UCSD-AML1 (cell line): ENCODE data around the gene IL19.
"Not testable (repeated sequence)": the region's sequence is repeated elsewhere in the genome, so short reads cannot be mapped to it uniquely, and the experiment has no call there.

Experiments used
- DNase-seq: peaks from one replicate; lab custom pipeline; 2025; ENCODE audit not compliant: unreplicated experiment; lab: John Stamatoyannopoulos, UW

The IL19 gene

DNA sequence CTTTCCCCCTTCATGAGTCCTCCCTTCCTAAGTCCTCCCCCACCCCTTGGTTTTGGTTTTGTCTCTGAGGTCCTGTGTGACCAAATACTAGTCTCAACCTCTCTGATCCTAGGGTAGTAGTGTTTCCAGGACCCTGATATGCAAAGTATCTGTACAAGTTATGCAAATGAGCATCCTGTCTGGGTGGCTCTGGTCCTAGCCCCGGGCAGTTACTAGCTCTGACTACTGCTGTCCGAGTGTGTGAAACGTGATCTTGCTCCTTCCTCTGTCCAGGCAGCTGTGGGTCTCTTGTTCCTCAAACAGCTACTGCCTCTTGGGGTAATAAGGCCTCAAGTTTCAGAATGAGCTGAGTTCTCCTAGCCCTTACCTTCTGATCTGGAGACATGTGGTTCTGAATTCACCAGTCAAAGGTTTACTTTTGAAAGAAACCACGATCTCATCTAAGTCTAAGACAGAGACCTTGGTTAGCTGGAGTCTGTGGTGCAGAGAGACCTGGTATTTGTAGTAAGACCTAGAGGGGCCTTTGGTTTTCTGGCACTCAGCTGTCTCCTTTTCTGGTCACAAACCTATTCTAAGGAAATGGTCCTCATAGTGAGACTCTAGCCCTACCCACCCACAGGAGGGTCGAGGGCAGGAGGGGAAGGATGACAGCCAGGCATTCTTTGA lies 31.0 kb upstream of the IL19 start:
- DNase-seq = no peak

DNA sequence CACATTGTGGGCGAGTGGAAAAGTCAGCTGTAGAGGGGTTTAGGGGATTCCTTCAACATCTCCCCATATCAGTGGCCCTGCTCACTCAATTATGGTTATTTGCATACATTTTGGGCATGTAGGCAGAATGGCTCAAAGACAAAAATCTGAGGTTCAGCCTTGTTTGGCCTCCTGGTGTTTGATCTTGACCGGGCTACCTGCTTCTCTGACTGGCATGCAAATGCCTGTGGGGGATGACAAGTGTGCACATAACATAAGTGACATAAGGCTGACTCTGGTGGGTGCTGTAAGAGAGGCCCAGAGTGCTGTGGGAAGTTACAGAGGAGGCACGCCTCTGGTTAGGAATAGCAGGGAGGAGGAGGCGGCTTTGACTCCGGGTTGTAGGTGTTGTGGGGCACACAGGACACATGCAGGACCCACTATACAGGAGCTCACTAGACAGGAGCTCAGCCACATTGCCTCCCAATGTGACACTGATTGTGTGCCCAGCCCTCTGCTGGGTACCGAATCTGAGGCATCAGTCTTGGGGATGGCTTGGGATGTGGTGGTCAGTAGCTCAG lies 29.4 kb upstream of the IL19 start:
- no peak for DNase-seq

DNA sequence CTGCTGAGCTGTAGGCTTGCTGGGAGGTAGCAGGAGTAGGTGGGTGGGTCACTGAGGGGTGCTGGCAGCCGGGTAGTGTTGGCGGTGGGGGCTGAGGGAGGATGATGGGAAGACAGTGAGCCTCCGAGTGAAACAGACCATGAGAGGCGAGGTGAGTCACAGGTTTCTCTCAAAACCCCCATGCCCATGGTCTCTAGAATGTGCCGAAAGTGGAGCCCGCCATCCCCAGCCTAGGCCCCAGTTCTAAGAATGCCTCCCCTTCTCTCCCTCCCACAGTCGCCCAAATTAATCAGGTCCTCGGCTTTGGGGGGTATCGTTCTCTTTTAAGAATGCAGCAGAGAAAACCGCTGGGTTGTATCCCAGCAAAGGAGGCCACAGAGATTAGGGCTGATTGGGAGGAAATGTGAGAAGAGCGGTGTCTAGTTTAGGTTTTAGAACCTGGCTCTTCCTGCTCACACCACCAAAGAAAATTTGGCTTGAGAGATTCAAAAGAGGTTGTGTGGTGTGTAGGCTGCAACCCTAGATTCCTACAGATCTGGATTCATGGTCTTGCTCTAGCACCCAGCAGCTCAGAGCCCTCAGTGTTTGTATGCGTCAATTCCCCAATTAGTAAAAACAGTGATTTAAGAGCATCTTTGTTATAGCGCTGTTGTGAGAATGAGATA lies 27.7 kb upstream of the IL19 start:
- no peak for DNase-seq

DNA sequence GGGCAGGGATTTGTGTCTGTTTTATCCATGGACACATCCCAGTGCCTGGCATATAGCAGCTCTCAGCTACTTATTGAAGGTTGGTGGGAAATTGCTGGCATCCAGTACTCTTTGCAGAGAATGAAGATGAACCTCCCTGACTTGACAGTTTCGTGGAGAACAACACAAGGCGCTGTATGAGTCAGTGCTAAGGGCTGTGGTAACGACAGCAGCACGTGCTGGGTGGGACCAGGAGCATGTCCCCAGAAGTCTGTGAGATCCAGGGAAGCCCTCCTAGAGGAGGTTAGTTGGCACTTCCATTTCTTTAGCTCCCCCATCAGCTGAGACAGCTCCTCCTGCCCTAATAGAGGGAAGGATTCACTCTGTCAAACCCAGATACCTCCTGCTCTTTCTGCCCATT lies 25.9 kb upstream of the IL19 start:
- DNase-seq = no peak

DNA sequence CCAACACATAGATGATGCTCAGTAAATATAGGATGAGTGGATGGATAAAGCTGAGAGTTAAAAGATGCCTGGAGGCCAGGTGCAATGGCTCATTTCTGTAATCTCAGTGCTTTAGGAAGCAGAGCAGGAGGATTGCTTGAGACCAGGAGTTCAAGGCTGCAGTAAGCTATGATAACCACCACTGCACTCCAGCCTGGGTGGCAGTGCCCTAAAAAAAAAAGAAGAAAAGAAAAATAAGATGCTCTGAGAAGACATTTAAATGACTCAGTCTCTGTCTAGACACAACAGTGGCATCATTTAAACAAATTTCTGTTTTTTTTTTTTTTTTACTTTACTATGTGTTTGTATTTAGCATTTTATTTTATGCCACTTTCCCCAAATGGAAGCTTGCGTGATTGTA lies 25.3 kb upstream of the IL19 start:
- no peak for DNase-seq

DNA sequence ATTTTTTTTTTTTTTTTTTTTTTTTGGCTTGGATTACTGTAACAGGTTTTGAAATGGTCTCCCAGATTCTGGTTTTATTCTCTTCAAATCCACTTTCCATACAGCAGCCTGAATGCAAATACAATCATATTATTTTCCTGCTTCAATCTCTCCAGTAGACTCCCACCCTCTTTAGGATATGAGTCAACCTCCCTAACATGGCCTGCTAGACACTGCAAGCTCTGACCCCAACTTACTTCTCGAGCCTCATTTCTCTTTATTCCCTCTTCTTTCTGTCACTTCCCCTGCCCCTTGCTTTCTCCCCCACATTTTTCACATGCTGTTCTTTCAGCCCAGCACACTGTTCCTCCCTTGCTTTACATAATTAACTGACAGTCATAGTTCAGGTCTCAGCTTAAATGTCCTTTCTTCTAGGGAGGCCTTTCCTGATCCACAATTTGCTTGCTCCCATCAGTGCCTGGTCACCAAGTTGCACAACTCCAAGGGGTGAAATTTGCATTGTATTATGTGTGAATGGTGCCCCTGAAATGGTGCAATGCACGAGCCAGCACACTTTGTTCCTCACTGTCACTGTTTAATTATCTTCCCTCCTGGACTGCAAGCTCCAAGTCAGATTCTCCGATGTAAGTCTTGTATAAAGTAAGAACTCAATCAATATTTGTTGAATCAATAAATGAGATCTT lies 22.1 kb upstream of the IL19 start:
- no peak for DNase-seq

DNA sequence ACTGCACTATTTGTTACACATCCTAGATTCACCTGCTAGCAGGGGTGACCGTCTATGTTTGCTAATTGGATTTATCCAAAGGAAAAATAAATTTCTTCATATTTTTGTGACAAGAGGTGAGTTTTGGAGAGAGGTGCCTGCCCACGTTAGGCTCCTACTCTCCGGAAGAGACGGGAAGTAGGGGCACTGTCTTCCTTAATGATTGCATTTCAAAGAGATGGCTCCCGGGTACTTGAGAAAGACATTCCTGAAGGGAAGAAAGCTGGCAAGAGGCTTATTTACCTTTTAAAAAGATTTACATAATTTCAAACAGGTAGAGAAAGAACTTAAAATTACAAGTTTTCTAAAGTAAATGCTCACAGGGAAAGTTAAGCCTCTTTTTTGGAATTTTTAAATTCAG lies 18.7 kb upstream of the IL19 start:
- no peak for DNase-seq

DNA sequence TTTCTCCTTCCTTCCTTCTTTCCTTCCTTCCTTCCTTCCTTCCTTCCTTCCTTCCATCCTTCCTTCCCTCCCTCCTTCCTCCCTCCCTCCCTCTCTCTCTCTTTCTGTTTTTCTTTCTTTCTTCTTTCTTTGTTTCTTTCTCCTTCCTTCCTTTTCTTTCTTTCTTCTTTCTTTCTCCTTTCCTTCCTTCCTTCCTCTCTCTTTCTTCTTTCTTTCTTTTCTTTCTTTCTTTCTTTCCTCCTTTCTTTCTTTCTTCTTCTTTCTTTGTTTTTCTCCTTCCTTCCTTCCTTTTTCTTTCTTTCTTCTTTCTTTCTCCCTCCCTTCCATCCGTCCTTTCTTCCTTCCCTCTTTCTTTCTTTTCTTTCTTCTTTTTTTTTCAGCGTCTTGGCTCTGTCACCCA lies 18.1 kb upstream of the IL19 start:
- DNase-seq = no peak

DNA sequence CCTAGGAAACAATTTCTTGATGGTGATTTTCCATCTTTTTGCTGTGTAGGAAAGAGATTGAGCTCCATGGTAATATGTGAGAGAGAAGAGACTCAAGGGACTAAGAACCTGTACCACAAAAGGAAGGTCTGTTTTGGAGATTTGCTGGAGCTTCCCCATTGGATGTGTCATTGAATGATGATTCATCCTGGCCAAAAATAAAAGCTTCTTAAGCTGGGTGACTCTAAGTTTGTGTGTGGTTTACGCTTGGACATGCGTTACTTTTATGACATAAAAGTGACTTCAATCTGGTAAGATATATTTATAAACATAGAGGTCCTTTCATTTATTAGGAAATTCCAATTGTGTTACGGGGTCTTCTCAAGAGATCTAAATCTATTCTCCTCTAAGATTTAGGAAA lies 17.4 kb upstream of the IL19 start:
- DNase-seq = no peak

DNA sequence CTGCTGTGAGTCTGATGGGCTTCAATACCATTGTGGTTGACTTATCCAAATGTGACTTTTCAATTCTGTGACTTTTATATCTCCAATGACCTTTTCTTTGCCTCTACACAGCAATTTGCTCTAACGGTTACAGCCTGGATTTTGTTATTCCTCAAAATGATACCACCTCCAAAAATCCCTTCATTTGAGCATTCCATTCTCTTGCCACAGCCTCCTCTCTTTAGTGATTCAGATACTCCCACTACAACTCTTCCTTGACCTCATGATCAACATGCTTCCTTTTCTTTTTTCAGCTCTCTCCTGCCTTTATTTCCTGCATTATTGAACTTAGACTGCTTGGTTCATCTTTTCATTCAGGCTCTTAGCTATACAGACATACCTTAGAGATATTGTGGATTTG lies 16.6 kb upstream of the IL19 start:
- DNase-seq = no peak

DNA sequence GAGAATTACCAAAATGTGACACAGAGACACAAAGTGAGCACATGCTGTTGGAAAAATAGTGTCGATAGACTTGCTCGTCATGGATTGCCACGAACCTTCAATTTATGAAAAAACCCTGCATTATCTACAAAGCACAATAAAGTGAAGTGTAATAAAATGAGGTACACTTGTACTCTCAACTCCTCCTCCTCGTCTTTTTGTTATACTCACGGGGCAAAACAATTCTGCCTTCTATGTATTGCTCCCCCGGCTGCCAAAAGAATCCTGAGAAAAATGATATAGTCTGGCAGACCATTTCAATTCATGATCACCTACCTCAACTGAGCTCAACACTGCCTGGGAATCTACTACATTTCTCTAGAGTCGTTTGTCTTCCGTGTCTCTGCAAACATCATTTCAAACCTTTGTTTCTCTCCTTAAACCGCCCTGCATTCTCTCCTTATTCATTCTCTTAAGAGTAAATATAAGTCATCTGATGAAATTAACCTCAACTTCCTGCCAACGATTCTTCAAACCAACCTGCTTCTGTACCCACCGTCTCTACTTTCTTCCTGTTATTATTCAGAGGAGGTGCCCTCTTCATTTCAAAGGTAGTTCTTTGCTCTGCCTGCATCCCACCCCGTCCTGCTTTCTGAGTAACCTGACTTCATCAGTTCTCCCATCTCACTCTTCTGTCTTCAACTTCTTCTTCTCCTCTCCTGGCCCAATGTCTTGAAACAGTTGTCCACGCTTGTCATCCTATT lies 12.9 kb upstream of the IL19 start:
- DNase-seq = no peak

DNA sequence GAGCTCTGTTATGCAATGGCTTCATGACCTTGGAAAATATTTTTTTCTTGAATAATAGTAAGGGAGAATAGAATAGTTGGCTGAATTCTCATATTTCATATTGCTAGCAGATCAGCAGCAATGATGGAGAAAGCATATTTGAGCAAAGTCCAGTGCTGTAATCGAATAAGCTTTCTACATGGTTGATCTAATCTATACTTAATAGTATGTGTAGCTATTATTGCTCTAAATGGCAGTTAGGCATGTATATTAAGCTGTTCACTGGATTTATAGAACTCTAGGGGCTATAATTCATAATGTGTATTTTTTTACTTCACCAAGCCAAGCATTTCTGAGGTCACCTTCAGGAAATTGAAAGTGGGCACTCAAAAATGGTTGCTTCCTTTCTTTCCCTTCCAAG lies 10.0 kb upstream of the IL19 start:
- DNase-seq = no peak

DNA sequence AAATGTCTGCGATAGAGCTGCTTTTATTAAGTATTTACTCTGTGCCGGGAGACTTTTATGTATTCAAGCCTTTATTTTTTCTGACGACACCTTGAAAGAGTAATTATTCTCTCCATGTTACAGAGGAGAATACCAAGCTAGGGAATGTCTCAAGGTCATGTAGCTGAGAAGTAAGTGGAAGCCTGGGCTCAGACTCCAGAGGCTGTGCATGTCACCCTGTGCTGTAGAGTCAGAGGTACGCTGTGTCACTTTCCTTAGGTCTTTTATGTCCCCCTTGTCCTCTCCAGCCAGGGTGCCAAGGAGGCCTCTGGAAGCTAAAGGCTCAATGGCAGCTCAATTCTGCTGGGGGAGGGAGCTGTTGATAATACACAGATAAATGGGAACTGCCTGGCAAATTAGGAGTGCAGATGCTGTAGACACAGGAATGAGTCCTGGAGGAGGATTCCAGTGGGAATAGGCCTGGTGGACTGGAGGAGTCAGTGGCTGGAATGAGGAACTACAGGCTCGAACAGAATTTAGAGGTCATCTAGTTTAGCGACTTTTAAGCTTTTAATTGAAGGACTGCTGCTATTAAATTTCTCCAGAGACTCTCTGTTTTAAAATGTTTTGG lies 9.3 kb upstream of the IL19 start:
- DNase-seq = no peak

DNA sequence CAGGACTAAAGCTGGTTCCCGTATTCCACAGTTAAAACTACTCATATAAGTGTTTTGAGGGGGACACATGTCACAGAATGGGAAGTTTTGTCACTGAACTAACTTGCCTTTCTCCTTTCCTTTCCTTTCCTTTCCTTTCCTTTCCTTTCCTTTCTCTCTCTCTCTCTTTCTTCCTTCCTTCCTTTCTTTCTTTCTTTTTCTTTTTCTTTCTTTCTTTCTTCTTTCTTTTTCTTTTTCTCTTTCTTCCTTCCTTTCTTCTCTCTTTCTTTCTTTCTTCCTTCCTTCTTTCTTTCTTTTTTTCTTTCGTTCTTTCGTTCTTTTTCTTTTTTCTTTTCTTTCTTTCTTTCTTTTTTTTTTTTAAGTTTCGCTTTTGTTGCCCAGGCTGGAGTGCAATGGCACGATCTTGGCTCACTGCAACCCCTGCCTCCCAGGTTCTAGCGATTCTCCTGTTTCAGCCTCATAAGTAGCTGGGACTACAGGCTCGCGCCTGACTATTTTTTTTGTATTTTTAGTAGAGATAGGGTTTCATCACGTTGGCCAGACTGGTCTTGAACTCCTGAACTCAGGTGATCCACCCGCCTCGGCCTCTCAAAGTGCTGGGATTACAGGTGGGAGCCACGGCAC lies 7.7 kb upstream of the IL19 start:
- not testable (repeated sequence) for DNase-seq

DNA sequence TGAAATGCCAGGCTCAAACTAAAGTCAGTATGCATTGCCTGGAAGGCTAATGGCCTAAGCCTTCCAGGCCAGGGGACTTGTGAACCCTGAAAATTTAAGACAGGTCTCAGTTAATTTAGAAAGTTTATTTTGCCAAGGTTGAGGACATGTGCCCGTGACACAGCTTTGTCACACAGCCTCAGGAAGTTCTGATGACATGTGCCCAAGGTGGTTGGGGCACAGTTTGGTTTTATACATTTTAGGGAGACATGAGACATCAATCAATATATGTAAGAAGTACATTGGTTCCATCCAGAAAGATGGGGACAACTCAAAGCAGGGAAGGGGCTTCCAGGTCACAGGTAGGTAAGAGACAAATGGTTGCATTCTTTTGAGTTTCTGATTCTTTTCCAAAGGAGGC lies 4.8 kb upstream of the IL19 start:
- DNase-seq = not testable (repeated sequence)

DNA sequence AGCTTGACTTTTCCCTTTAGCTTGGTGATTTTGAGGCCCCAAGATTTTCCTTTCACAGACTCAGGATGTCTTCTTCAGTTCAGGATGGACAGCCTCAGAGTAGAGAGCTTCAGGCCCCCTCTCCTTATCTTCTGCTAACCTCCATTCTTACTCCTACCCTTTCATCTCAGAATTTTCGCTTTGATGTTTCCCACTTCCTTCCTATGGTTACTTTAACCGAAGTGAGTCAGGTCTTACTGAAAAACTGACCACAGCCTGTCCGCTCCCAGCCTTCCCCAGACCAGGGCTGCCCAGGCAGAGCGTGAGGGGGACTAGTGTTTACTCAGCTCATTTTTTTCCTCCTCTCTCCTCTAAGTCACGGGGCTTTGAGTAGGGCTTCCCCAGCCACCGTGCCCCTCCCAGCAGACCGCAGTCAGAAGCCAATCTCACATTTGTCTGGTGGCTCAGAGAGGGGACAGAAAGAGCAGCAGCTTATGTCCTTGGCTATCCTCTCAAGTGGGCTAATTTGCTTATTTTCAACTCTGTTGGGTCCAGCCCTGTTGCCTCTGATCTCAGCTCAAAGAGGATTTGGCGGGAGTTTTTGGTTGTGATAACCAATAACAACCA lies 4.2 kb upstream of the IL19 start:
- peak; percentile 77 for DNase-seq

DNA sequence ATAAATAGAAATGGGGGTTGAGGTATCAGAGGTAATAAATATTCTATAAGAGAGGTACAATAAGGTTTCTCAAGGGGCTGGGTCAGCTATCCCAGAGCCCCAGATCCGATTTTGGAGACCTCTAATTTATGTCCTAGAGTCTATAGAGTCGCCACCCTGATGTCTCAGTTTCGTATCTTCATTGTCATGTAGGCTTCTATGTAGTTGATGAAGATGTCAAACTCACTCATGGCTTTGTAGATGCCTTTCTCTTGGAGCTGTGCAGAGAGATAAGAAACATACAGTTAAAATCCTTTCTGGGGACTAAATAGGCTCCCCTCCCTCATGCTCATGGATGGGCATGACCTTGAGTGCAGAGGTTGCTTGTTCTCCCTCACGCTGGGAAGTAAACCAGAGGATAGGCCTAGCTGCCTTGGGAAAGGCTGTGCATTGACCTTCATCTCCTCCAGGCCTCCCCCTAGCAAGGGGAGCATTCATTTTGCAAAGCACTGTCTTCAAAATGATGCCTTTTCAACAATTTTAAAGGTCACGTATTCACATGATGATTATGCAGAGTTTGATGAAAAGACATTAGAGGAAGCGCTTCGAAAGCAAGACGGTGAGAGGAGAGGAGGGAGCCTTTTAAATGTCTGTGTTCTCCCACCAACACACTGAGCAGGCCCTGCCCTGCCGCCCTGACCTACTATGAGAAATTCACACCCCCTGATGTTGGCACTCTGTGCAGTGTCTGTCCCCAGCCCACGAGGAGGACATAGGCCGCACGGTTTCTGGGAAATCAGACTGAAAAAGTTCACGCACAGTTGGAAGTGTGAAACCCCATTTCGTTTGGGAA lies 1.9 kb upstream of the IL19 start:
- no peak for DNase-seq

DNA sequence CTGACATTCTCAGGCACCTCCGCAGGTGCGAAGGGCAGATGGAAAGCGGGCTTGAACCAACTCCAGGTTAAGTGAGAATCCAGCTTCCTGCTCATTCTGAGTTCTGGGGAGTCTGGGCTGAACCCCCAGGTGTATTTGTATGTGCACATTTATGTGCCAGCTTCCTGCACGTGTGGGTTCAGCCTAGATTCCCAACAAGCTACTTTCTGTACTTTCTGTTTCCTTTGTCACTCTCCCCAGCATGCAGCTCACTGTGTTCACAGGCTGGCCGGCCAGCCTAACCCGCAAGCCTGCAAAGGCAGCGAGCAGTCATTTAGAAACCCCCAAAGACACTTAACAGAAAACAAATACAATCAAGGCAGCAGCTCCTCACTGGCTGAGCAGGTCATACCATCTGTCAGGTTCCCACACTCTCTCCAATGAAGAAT lies 1.3 kb upstream of the IL19 start:
- DNase-seq = no peak

DNA sequence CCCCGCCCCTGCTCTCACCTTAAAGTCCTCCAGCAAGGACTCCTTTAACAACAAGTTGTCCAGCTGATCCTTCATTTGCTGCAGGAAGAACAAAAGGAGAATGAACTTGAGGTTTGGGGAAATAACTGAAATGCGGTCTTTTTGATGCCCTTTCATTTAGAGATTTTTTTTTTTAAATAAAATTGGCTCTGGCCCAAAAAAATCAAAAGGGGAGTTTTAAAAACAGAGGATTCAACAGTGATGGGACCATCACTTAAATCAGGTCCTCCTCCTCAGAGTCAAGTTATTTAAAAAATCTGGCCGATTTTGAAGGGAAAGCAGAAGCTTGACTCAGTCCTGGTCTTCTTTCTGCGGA lies 742 bp downstream of the IL19 start:
- DNase-seq = no peak
